ENCODE measurements around the gene BAIAP2.

- TF ChIP-seq POLR2A (IDR thresholded peaks at IDR 0.05), result no peak
- no peak for TF ChIP-seq CTCF (IDR thresholded peaks at IDR 0.05 in 4 of 5, conservative IDR thresholded peaks at IDR 0.05 in 1 of 5)
Measured at GRCh38 chr17:81148986-81149533, 114.1 kb downstream of the BAIAP2 start.

Measured in gastrocnemius medialis (tissue), 4 donors.